HG02885 (cell line): ENCODE measurements around the gene RCOR1.

Experiments used
- ATAC-seq: cut with Tn5 transposase; IDR thresholded peaks from one replicate; pipeline ENCODE4 v1.9.1; 2021; ENCODE audit warnings: mild to moderate bottlenecking; ENCODE audit not compliant: unreplicated experiment, poor library complexity

Gene RCOR1

DNA sequence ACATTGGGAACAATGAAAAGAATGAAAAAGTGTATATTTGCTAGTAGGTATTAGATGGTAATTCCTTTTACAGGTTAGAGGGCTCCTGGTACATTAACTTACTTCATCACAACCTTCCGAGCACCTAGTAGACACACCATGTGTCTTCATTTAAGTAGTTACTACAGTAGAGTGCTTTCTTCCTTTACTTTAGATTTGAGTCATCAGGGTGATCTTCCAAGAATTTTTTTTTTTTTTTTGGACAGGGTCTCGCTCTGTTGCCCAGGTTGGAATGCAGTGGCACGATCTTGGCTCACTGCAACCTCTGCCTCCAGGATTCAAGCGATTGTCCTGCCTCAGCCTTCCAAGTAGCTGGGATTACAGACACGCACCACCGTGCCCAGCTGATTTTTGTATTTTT, 105.1 kb downstream of the RCOR1 start:
- ATAC-seq: no peak

DNA sequence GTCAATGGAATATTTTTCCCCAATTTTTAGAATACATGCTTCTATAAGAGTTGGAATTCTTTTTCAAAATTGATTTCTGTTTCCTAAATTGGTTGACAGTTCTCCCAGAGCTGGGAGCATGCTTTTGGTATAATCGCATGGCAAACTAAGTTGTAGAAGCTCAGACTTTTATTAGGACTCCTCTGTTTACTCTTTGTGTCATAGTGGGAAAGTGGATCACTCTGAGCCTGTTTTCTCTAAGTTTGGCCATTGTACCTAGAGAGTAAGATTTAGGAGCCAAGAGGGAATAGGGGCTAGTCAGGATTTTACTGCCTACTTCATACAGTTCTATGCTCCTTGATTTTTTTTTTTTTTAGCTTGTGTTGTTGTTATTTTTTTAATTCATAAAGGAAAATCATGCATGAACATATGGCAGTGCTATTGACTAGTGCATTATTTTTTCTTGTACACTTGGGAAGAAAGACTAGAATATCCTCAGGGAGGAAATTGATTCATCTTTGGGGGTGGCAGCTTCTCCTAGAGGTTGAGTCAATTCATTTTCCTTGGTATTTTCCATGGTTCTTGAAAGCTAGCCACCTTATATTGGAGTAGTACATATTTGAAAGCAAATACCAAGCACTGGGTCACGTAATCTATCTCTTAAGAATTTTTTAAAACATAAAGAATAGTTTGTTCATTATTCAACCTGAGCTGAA, 107.1 kb downstream of the RCOR1 start:
- no peak for ATAC-seq

DNA sequence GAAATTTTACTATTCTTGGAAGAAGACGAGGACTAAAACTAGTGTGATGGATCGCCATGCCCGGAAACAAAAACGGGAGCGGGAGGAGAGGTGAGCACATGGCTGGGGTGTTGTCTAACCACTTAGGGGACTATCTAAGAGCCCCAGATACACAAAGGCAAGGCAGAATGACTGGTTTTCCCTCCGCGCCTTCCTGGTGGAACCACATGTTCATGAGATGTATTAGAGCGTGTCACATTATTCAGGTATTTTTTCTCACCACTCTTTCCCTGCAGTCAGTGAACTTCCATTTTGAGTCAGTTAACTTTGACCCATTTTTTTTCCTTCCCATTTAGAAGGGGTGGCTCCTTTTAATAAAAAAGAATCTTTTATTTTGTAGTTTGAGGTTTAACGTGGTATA, 116.0 kb downstream of the RCOR1 start:
- ATAC-seq: no peak

- no peak for ATAC-seq
These were observed 118.8 kb downstream of the RCOR1 start for GRCh38 chr14:102711207-102711606.

GRCh38 chr14:102711946-102712345, 119.5 kb downstream of the RCOR1 start:
- no peak for ATAC-seq

- ATAC-seq: no peak
These were observed 124.8 kb downstream of the RCOR1 start for GRCh38 chr14:102717276-102717675.

GRCh38 chr14:102722646-102723045, 130.2 kb downstream of the RCOR1 start:
- ATAC-seq: no peak

GRCh38 chr14:102723650-102724049, 131.2 kb downstream of the RCOR1 start:
- ATAC-seq: no peak

DNA sequence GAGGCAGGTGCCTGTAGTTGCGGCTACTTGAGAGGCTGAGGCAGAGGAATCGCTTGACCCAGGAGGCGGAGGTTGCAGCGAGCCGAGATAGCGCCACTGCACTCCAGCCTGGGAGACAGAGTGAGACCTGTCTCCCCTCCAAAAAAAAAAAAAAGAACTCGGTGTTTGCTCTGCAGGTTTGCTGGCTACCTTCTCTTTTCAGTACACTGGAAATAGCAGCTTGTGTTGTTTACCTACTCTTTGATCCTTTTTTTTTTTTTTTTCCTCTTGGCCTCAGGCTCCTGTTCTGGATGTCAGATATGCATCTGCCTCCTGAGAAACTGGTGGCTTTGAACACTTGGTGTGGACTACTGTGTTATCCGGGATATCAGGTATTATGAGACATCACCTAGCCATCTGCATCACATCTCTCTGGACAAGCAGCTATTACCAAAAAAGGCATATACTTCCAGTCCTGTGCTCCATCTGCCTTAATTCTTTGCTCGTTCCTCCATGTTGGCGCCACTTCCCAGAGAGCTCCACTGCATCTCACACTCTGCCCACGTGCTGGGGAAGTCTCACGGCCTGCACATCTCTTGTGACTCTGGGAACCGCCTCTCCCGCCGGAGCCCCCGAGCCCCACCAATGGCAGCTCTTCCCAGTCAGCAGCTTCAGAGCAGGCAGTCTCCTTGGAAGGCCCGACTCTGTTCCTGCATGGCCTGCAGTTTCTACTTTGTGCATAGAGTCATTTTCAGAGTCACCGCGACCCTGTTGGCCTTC, 133.9 kb downstream of the RCOR1 start:
- no peak for ATAC-seq

GRCh38 chr14:102727336-102728095, 135.1 kb downstream of the RCOR1 start:
- no peak for ATAC-seq

DNA sequence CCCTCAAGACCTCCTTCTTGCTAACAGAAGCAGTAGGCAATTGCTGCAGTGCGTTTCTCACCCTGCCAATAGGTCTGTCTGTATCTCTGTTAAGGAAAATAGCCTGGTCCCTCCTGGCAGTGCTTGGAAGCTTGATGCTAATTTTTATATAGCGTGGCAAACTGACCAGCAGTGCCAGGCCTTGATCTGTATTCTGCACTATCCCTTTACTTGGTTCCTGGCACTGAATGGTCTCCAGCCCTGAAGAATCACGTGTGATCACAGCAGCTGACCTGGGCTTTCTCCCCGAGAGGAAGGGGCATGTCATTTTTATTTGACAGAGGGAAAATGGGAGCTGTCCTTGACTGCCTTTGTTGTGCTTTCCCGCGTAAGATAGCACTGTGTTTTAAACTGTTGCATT, 136.1 kb downstream of the RCOR1 start:
- no peak for ATAC-seq

DNA sequence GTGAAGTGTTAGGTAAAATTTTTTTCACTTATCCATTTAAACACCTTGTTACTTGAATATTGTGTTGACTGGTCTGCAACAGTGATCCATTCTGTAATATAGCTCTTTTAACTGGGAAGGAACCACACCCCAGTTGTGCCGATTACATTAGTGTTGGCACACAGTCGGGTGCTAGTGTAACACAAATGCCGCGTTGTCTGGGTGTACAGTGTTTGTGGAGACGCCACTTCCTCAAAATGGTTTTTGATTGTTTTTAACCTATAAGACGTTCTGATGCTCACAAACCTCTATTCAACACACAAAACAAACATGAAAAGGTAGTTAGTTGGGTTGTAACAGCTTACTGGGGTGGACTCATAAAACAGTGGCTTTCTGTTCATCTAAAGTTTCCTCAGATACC, 136.8 kb downstream of the RCOR1 start:
- ATAC-seq: no peak

DNA sequence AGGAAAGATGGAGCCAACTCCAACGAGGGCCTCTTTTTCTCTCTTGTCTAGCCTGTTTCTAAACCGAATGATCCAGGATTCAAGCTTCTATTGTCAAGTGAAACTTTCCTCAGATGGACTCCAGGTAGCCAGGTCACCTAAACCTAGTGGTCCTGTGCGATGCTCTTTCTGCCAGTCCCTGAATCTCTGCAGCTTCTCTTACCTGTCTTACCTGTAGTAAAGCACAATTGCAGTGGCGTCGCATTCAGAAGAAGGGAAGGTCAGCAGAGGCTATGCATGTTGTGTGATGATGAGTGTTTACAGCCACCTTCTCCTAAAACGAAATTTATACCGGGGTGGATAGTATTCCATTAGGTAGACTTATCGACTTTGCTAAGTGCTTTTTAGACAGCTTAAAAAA, 137.4 kb downstream of the RCOR1 start:
- no peak for ATAC-seq

DNA sequence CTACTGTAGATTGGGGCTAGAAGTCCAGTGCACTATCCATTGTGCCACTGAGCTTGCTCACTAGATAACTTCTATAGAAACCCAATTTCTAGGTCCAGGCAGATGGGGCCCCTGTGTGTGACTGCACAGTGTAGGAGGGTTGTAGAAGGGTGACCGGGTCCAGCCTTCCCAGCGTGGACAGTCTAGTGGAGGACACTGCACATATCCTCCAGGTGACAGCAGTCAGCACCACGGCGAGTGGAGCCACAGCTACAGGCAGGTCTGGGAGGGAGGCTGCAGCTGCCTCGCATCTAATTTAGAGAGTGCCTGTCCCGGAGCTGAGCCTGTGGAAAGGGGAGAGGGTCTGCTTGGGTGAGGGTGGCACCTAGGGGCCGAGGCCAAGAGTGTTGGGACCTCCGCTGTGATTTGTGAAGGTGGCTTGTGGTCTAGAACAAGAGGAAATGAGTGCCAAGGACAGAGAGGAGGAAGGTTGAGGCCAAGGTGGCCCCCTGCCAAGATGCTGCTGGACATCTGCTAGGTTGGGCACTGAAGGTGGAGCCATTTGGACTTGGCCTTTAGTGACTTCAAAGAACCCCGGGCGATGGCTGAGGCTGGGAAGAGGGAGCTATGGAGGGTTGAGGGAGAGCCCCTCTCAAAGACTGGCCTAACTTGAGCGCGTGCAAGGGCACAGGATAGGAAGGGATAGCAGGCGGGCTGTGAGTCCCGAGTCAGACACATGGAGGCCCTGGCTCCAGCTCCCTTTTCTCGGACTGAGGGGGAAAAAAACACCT, 138.8 kb downstream of the RCOR1 start:
- no peak for ATAC-seq

DNA sequence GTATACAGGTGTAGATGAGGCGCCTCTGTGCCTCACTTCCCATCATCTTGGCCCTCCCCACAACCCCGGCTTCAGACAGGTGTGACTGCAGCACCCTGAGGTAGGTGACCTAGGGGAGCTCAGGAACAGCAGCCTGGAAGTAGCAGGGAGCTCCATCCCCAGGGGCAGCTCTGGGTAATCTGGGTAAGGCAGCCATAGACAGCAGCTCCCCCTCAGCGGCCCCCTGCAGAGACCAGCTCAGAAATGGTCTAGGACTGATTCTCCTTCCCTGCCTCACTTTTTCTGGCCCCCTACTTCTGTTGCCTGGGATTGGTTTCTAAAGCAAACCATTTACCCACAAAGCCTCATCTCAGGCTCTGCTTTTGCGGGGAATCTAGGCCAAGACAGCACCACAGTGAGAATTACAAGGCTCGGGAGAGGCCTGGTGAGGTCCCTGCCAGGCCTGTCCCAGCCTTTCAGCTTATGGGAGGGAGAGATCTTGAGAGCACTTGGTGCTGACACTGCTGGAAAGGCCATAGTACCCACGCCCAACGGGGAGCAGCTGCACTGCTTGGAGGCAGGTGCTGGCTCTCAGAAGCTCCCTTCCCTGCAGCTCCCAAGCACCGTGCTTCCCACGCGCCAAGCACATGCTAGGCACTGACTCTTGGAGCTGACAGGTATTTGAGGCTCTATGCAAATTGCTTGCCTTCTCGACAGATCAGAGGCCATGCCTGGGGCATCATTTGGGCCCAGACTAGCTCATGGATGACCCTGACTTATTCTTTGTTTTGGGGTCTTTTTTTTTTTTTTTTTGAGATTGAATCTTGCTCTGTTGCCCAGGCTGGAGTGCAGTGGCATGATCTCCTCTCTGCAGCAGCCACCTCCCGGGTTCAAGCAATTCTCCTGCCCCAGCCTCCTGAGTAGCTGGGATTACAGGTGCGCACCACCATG, 139.7 kb downstream of the RCOR1 start:
- ATAC-seq: no peak

GRCh38 chr14:102732924-102733323, 140.5 kb downstream of the RCOR1 start:
- ATAC-seq: no peak

DNA sequence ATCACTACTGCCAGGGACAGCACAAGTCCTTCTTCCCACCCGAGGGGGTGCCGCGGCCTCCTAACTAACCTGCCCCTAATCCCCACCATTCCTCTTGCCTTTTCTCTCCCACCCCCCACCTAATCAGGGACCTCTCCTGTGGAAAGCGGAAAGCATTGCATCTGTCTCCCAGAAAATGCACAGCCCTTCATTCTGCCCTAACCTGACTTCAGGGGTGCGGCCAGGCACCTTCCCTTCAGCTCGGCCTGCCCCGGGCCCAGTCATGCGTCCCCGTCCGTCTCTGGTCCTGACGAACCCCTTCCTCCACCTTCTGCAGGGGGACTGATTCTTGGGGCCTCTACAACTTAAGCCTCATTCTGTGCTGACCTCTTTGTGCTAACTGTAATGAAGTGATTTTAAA, 140.9 kb downstream of the RCOR1 start:
- ATAC-seq: no peak

DNA sequence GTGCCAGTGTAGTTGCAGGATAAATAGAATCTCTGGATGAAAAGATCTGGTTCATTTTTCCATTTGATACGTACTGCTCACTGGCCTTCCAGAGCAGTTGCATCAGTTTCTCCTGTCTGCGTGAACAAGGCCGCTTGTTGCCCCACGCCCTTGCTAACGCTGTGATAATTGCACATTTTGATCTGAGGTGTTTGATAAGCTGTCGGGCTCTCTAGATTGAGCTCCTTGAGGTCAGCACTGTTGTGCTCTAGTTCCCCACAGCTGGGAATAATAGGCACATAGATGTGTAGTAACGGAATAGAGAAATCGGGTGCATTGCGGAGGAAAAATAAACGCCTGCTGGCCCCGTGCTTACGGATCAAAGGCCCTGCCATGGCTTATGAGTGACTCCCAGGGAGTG, 142.0 kb downstream of the RCOR1 start:
- ATAC-seq: no peak

- ATAC-seq: no peak
These were observed 144.5 kb downstream of the RCOR1 start for GRCh38 chr14:102736956-102737355.
